Mesodermal cell (in vitro differentiated cells): Measurements from ENCODE around the gene TBC1D25. TPM values are rescaled to one million over a fixed set of nuclear protein-coding genes. Genes with fewer than 3 reads are reported as not detected.

Experiments used
- H3K27ac ChIP-seq: 2 replicates; pipeline ENCODE4 v1.7.0; 2013; ENCODE audit warnings: mild to moderate bottlenecking, low read depth, low read length, moderate library complexity; ENCODE audit not compliant: severe bottlenecking
- H3K36me3 ChIP-seq: 2 replicates; pipeline ENCODE4 v1.7.1; 2013; ENCODE audit warnings: mild to moderate bottlenecking, low read length, moderate library complexity; ENCODE audit not compliant: control insufficient read depth, insufficient read depth
- H3K4me1 ChIP-seq: one replicate; pipeline ENCODE4 v1.7.1; 2013; ENCODE audit warnings: mild to moderate bottlenecking, low read length; ENCODE audit not compliant: insufficient read depth, control insufficient read depth, poor library complexity, severe bottlenecking
- H3K4me3 ChIP-seq: 2 replicates; pipeline ENCODE4 v1.7.0; 2013; ENCODE audit warnings: low read length, control low read depth, mild to moderate bottlenecking; ENCODE audit not compliant: insufficient read depth, poor library complexity, severe bottlenecking; ENCODE audit errors: extremely low read depth
- H3K9me3 ChIP-seq: 2 replicates; pipeline ENCODE4 v1.7.1; 2013; ENCODE audit warnings: mild to moderate bottlenecking, low read length, moderate library complexity; ENCODE audit not compliant: control insufficient read depth
- WGBS, 2 experiments: methylation state at CpG; one replicate each; pipeline ENCODE4 v1.1.5; 2013; ENCODE audit warnings: missing lambda C conversion rate in 2 of 2; ENCODE audit not compliant: insufficient coverage in 2 of 2; 5-methylcytosine and 5-hydroxymethylcytosine counted together
- polyA plus RNA-seq, 2 experiments: library from polyadenylated mRNA; stranded (reverse); fragments of 50-300 nt; gene quantifications; one replicate each; pipeline ENCODE4 v1.2.3, GENCODE V29; 2013

The TBC1D25 gene, protein sequence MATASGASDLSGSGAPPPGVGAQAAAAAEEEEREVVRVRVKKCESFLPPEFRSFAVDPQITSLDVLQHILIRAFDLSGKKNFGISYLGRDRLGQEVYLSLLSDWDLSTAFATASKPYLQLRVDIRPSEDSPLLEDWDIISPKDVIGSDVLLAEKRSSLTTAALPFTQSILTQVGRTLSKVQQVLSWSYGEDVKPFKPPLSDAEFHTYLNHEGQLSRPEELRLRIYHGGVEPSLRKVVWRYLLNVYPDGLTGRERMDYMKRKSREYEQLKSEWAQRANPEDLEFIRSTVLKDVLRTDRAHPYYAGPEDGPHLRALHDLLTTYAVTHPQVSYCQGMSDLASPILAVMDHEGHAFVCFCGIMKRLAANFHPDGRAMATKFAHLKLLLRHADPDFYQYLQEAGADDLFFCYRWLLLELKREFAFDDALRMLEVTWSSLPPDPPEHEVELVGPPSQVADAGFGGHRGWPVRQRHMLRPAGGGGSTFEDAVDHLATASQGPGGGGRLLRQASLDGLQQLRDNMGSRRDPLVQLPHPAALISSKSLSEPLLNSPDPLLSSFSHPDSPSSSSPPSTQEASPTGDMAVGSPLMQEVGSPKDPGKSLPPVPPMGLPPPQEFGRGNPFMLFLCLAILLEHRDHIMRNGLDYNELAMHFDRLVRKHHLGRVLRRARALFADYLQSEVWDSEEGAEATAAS
- 9.4 TPM for polyA plus RNA-seq (2013, experiment 1 of 2)
- 7.7 TPM for polyA plus RNA-seq (2013, experiment 2 of 2)

DNA sequence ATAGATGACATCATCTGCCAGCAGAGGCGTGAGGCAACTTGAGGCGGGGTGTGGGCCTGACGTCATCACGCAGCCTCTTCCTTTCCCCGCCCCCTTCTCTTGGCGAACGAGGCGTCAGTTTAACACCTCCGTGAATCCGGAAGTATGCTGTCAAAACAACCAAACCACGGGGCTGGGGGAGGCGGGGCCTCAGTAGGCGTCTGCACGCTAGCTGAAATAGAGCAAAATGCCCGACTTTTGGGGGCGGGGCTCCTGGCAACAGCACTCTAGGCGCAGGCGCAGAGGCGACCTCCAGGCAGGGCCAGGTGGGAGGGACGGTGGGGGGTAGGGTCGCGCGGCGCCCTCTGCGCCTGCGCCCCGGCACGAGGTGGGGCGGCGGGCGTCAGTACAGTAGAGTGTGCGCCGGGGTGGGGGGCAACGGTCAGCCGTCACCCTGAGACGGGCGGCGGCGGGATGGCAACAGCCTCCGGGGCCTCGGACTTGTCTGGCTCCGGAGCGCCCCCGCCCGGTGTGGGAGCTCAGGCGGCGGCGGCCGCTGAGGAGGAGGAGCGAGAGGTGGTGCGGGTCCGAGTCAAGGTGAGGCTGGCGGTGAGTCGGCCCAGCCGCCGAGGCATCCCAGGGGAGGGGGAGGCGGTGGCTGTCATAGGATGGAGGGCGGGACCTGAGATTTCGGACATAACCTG lies at the start of gene TBC1D25:
TSS of gene TBC1D25 (plus strand) at position 370 of the 683 bp plus-strand sequence. CDS start at position 454, 84 bp downstream.
- Histone ChIP-seq H3K4me1 (no peaks in the 10 kb centered on the region), H3K27ac (peak within 1 kb of the TSS; percentile 66), H3K4me3 (peak within 1 kb of the TSS; percentile 52), H3K9me3 (no peaks in the 10 kb centered on the region), H3K36me3 (peaks cover 18% of the 10 kb centered on the region)
- 1 to 2% methylated on average over 16 to 23 of the region's 59 CpGs for WGBS, 2 experiments

DNA sequence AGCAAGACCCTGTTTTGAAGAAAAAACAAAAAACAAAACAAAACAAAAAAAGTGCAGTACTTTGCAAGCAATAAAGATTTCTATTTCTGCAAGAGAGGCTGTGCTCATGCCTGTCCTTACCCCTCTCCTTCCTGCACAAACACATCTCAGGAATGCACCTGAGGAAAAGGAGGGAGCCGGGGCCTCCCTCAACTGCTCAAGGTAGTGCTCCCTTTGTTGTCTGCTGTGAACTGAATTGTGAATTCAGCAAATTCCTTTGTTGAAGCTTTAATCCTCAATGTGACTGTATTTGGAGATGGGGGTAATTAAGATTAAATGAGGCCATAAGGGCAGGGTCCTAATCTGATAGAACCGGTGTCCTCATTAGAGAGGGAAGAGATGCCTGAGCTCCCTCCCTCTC lies 49.6 kb upstream of the TBC1D25 start:
- Histone ChIP-seq H3K27ac (no peak overlapping the region), H3K4me1 (peaks cover 6% of the 10 kb centered on the region), H3K9me3 (no peaks in the 10 kb centered on the region), H3K36me3 (peaks cover 5% of the 10 kb centered on the region), H3K4me3 (no peak overlapping the region)
- no CpG with 5 or more reads among the region's 2 CpGs for WGBS, 2 experiments

DNA sequence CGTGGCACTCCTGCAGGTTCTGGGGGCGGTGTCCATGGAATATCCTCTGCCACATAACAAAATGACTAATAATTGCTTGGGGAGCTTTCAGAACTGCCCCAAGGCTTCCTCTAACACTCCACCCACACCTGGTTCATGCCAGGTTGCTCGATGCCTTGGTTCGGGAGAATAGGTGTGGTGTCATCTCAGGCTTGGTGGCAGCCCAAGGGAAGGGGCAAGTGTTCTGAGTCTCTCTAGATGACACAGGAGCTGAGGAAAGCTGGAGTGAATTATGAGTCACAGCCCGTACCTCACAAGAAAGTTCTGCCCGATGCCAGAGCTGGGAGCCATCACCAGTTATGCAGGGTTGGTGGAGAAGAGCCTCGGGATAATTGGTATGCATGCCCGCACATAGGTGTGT lies 48.9 kb upstream of the TBC1D25 start:
- H3K36me3 ChIP-seq, result peaks cover 1% of the 10 kb centered on the region
- no peak overlapping the region for H3K4me3 ChIP-seq
- H3K27ac ChIP-seq, result no peak overlapping the region
- 91 to 100% methylated on average over 2 to 4 of the region's 8 CpGs for WGBS, 2 experiments
- peaks cover 6% of the 10 kb centered on the region for H3K4me1 ChIP-seq
- no peaks in the 10 kb centered on the region for H3K9me3 ChIP-seq

DNA sequence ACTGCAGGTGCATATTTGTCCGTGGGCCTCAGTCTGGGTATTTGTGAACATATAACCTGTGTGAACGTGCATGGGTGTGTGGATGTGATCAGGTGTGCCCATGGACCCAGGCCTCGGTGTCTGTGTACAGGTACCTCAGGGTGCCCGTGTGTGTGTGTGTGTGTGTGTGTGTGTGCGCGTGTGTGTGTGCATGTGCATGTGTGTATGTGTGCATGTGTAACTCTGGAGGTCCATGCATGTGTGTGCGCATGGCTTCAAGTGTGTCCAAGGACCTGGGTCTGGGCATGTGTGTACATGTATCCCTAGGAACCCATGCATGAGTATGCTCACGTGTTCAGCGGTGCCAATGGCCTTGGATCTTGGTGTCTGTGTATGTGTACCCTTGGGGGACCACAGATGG lies 47.7 kb upstream of the TBC1D25 start:
- no peaks in the 10 kb centered on the region for H3K36me3 ChIP-seq
- peak overlapping the region; percentile 69 for H3K27ac ChIP-seq
- H3K4me1 ChIP-seq, result peaks cover 6% of the 10 kb centered on the region
- H3K9me3 ChIP-seq, result no peaks in the 10 kb centered on the region
- H3K4me3 ChIP-seq, result no peak overlapping the region
- WGBS, 2 experiments, result 92 to 94% methylated on average over 3 to 5 of the region's 9 CpGs

DNA sequence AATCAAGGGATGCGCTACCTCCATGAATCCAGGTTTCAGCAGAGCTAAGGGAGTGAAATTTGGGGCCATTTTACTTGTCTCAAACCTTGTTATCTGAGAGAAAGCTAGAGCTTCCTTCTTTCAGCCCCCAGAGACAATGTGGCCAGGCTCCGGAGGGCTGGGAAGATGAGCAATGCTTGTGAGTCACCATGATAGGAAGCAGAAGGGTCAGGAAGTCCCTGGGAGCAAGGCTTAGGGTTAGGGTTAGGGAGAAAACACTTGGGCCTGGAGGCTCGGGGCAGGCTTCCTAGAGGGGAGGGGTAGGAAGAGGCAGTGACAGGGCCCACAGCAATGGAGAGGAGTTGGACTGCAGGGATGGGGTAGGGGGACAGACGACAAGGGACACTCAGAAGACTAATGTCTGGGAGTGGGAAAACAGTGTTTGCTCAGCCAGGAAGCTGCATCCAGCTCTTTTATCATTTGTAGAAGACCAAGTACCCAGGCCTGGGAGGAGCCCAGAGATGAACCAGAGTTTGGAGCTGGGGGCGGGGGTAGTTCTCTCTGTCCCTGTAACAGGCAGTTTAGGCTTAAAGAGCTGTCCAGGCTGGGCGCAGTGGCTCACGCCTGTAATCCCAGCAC lies 47.1 kb upstream of the TBC1D25 start:
- peak overlapping the region; percentile 69 for H3K27ac ChIP-seq
- H3K4me1 ChIP-seq, result peaks cover 6% of the 10 kb centered on the region
- H3K4me3 ChIP-seq, result no peak overlapping the region
- H3K36me3 ChIP-seq, result no peaks in the 10 kb centered on the region
- no peaks in the 10 kb centered on the region for H3K9me3 ChIP-seq
- 69 to 91% methylated on average over 1 to 4 of the region's 7 CpGs for WGBS, 2 experiments

DNA sequence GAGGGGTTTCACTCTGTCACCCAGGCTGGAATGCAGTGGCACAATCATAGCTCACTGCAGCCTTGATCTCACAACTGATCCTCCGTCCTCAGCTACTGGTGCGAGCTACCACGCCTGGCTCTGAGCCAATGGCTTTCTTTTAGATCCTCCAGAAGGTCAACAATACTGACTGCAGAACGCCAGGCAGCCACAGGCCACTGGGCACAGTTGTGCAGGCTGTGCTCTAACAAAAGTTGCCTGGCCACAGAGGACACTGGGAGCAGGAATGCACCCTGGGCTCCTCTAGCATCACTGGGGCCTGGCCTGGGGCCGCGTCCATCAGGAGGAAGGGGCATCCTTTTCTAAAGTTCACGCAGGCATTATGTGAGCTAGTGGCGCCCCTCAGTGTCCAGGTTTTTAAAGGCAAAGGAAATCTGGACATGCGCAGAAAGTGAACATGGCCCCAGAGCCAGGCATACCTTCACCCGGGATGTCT lies 45.6 kb upstream of the TBC1D25 start:
- H3K4me3 ChIP-seq, result no peak overlapping the region
- H3K9me3 ChIP-seq, result no peaks in the 10 kb centered on the region
- H3K27ac ChIP-seq, result no peak overlapping the region
- no peaks in the 10 kb centered on the region for H3K36me3 ChIP-seq
- WGBS, 2 experiments, result 60 to 65% methylated on average over 5 to 7 of the region's 10 CpGs
- peaks cover 12% of the 10 kb centered on the region for H3K4me1 ChIP-seq

DNA sequence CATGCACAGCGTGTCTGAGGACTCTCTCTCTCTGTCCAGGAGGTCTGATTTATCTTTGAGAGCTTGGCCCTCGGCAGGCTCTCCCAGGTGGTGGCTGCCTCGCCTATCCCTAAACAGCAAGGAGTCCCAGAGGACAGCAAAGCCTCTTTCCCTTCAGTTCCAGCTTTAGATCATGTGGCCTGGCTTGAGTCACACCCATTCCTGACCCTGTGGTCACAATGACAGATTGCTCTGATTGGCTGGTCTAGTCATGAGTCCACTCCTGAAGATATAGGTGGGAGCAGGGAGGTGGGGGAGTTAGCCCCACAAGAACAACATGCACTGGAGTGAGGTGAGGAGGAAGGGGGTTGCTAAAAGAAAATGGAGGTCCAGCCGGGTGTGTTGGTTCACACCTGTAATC lies 42.9 kb upstream of the TBC1D25 start:
- 100% methylated on average over 1 to 3 of the region's 4 CpGs for WGBS, 2 experiments
- H3K9me3 ChIP-seq, result no peaks in the 10 kb centered on the region
- H3K27ac ChIP-seq, result no peak overlapping the region
- H3K4me3 ChIP-seq, result no peak overlapping the region
- no peaks in the 10 kb centered on the region for H3K36me3 ChIP-seq
- H3K4me1 ChIP-seq, result peaks cover 12% of the 10 kb centered on the region

DNA sequence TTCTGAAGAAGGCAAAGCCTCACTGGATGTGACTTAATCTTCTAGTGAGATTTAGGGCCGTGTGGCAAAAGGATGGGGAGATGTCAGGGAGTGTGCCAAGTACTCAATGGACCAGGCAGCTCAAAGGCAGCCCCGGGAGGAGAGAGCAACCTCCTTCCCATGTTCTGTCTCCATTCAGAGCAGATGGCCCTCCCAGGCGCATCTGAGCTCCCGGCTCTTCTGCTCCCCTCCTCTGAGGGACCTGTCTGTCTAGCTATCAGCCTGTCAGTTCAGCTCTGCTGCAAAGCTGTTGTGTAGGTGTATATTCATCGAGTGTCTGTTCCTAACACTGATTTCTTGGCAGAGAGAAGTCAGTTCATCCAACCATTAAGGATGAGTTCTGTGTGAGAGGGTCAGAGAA lies 41.6 kb upstream of the TBC1D25 start:
- peaks cover 10% of the 10 kb centered on the region for H3K4me1 ChIP-seq
- H3K4me3 ChIP-seq, result no peak overlapping the region
- H3K27ac ChIP-seq, result no peak overlapping the region
- H3K9me3 ChIP-seq, result no peaks in the 10 kb centered on the region
- WGBS, 2 experiments, result 100% methylated on average over 1 of the region's 5 CpGs; no CpG with 5 or more reads in 1 of the 2 experiments
- no peaks in the 10 kb centered on the region for H3K36me3 ChIP-seq

DNA sequence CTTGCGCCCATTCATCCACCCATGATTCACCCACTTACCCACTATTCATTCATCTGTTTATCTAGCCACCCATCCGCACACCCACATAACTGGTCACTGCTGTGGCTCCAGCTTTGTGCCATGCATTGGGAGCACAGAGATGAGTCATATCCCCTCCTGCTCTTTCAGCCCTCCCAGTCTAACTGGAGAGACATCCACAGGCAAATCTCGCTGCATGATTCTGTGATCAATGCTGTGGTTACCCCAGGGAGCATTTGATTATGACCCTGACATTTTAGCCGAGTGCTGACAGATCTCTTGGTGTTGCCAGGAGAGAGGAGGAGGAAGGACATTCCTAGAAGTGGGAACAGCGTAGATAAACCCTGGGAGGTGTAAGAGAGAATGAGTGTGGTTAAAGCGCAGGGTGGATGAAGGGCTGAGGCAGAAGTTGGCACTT lies 41.1 kb upstream of the TBC1D25 start:
- peaks cover 6% of the 10 kb centered on the region for H3K4me1 ChIP-seq

DNA sequence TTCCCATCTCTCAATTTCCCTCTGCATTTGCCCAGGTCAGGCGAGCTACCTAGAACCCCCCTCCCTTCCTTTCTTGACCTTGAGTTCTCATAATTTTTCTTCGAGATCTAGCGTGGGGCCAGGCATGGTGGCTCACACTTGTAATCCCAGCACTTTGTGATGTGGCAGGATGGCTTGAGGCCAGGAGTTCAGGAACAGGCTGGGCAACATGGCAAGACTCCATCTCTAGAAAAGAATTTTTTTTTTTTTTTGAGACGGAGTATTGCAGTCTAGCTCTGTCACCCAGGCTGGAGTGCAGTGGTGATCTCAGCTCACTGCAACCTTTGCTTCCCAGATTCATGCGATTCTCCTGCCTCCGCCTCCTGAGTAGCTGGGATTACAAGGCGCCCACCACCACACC lies 35.3 kb upstream of the TBC1D25 start:
- Histone ChIP-seq H3K4me1 (peaks cover 5% of the 10 kb centered on the region), H3K27ac (no peak overlapping the region), H3K36me3 (no peaks in the 10 kb centered on the region), H3K9me3 (no peaks in the 10 kb centered on the region), H3K4me3 (no peak overlapping the region)
- no CpG with 5 or more reads among the region's 7 CpGs for WGBS, 2 experiments

More for the DNA sequence above, 41.1 kb upstream of the TBC1D25 start:
- 45% methylated on average over 2 to 4 of the region's 6 CpGs for WGBS, 2 experiments
- Histone ChIP-seq H3K27ac (no peak overlapping the region), H3K36me3 (no peaks in the 10 kb centered on the region), H3K4me3 (no peak overlapping the region), H3K9me3 (no peaks in the 10 kb centered on the region)
